GM12873 (cell line): Measurements from ENCODE around the gene HEXIM2.
A peak's percentile ranks its signal among the peaks of the same experiment; 100 is the strongest.

Experiments
- TF ChIP-seq, protein P1 (sequence below): IDR thresholded peaks from 2 replicates; pipeline ENCODE4 v1.5.1; 2012; ENCODE audit warnings: low read depth, mild to moderate bottlenecking, moderate library complexity, low read length, control low read depth; ENCODE audit not compliant: insufficient read depth; ENCODE audit errors: missing control alignments

Gene HEXIM2

DNA sequence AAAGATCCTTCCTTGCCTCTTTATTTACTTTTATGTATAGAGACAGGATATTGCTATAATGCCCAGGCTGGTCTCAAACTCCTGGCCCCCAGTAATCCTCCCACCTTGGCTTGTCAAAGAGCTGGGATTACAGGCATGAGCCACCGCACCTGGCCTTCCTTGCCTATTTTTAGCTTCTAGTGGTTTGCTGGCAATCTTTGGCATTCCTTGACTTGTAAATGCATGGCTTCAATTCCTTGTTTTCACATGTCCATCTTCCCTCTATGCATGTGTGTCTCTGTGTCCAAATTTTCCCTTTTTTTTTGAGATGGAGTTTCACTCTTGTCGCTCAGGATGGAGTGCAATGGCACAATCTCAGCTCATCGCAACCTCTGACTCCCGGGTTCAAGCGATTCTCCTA is 22.5 kb downstream of the HEXIM2 start:
- TF ChIP-seq, protein P1, sequence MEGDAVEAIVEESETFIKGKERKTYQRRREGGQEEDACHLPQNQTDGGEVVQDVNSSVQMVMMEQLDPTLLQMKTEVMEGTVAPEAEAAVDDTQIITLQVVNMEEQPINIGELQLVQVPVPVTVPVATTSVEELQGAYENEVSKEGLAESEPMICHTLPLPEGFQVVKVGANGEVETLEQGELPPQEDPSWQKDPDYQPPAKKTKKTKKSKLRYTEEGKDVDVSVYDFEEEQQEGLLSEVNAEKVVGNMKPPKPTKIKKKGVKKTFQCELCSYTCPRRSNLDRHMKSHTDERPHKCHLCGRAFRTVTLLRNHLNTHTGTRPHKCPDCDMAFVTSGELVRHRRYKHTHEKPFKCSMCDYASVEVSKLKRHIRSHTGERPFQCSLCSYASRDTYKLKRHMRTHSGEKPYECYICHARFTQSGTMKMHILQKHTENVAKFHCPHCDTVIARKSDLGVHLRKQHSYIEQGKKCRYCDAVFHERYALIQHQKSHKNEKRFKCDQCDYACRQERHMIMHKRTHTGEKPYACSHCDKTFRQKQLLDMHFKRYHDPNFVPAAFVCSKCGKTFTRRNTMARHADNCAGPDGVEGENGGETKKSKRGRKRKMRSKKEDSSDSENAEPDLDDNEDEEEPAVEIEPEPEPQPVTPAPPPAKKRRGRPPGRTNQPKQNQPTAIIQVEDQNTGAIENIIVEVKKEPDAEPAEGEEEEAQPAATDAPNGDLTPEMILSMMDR: no peak

DNA sequence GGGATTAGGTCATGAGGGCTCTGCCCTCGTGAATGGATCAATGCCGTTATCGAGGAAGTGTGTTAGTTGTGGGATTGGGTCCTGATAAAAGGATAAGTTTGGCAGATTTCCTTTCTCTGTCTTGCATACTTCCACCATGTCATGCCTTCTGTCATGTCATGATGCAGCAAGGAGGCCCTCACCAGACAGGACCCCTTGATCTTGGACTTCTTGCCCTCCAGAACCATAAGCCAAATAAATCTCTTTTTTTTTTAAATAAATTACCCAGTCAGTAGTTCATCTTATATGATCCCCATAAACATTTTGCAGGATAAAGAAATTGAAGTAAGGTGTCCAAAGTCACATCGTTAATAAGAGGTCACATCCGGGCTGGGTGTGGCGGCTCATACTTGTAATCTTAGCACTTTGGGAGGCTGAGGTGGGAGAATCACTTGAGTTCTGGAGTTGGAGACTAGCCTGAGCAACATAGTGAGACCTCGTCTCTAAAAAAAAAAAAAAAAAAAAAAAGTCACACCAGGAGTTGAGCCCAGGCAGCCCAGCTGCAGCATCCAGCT is 25.2 kb downstream of the HEXIM2 start:
- TF ChIP-seq, protein P1: no peak

DNA sequence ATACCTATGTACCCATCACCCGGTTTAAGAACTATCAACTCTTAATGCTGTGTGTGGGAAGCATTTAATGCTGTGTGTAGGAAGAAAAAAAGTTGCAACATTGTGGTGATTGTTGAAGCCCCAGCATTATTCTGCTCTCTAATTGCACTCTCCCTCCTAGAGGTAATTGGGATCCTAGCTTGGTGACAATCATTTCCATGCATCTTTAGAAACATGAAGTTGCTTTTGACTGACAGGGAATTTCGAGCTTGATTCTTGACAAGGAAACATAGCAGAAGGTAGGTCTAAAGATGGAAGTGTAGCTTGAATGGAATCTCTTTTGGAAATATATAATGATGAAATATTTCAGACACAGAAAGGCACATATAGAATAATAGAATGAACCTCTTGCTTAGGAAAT is 27.3 kb downstream of the HEXIM2 start:
- TF ChIP-seq, protein P1: no peak

DNA sequence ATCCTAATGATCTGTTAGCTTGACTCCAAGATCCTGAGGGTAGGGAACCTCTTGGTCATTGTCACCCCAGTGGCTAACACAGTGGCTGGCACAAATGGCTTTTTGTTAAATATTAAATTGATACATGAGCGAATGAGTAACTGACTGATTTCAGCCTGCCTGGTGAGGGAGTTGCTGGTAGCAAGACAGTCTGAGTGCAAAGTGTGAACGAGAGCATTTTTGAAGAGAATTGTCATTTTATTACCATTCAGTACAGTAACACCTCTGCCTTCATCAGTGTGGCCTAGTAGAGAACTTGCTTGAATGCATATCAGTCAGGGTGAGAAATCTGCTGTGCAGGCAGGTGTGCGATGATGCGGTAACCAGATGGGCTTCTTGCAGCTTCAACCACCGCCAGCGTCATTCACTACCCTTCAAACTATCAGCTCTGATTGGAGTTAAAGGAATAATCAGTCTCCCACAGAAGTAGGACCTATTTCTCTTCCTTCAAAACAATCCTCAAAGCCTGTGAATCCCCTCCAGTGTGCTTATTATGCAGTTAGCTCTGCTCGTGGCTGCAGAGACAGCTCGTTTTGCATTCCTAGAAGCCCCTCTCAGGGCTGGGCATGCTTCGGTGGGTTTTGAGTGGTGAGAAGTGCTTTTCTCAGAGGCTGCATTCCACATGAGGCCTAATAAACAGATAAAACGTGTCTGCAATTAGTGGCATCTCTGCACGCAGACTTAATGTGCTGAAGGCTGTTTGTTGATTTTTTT is 29.0 kb downstream of the HEXIM2 start:
- TF ChIP-seq, protein P1: no peak

DNA sequence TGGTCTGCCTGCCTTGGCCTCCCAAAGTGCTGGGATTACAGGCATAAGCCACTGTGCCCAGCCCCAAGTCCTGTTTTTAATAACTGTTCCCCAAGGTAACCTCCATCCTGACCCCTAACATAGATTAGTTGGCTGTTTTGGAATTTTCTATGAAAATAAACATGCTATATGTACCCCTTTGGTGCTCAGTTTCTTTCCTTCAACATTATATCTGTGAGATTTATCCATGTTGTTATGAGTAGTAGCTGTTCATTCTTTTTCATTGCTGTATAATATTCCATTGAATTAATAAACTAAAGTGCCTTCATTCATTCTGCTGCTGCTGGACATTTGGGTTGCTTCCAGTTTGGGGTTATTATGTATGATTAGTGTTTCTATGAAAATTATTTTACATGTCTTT is 33.7 kb downstream of the HEXIM2 start:
- TF ChIP-seq, protein P1: no peak

DNA sequence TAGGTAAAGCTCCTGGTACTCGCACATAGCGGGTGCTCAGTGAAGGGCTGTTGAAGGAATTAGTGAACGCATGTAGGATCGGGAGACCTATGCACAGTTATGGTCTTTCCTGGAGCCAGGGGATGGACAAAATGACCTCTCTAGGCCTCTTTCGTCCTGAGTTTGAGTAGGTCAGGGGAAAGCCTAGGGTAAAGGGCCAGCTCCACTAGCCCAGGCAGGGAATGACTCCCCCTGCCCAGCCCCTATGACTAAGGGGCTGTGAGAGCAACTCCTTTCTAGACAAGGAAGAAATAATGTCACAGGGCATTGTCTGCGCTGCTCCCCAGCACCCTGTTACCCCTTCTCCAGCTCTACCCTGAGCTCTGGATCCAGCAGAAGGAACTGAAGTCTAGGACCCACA is 35.4 kb downstream of the HEXIM2 start:
- TF ChIP-seq, protein P1: no peak

DNA sequence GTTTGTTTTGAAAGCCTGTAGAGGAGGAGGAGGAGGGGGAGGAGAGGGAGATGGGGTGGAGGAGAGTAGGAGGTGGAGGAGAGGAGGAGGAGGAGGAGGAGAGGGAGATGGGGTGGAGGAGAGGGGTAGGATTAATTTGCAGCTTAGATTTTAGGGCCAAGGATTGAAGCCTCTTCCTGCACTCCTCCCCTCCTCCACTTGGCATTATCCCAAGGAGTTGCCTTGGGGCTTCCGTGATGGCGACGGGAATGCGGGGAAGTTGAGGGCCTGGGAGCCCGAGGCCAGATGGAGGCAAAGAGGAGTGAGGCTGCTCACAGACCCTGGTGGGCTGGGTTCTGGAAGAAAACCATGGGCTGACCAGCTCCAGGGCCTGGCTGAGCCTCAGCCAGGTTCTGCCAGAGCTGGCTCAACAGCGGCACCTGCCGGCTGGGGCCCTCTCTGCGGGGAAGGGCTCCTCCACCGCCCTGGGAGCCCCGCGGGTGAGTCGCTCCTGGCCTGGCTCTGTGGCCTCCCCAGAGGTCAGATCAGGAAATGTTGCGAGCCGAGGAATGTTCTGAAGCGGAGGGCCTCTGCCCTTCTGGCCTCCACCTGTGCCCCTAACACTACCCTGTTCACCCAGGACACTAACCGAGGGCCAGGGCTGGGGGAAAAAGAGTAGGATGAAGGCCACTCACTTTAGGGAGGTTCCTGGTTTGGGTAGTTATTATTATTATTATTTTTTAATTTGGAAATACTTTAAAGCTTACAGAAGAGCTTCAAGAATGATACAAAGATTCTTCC is 36.1 kb downstream of the HEXIM2 start:
- TF ChIP-seq, protein P1: peak; percentile 100
